Esophagus muscularis mucosa (tissue), 4 donors: ENCODE results near the gene TRPV2. TPM values are rescaled to one million over a fixed set of nuclear protein-coding genes. Genes with fewer than 3 reads are reported as not detected.

Experiments used
- DNase-seq: peaks from one replicate; pipeline ENCODE4 v3.0.0-alpha.2; 2017; ENCODE audit errors: extremely low spot score
- H3K27ac ChIP-seq, 4 donors: fragments of 200-600 bp; sonication (generic); replicated peaks in 1 of 4; 1 replicate in 3 of 4; 2 replicates in 1 of 4; pipeline ENCODE4 v1.5.1; 2016 to 2019; ENCODE audit warnings: mild to moderate bottlenecking in 1 of 4
- H3K27me3 ChIP-seq, 4 donors: fragments of 200-600 bp; sonication (generic); one replicate each; pipeline versions ENCODE4 v1.5.1 to v1.6.0; 2016 to 2019
- H3K36me3 ChIP-seq, 4 donors: fragments of 200-600 bp; sonication (generic); one replicate each; pipeline ENCODE4 v1.5.1; 2016 to 2019
- H3K4me1 ChIP-seq, 4 donors: fragments of 200-600 bp; sonication (generic); one replicate each; pipeline ENCODE4 v1.5.1; 2016 to 2019
- H3K4me3 ChIP-seq, 4 donors: fragments of 200-600 bp; sonication (generic); 1 replicate in 2 of 4; 2 replicates in 2 of 4; pipeline ENCODE4 v1.5.1; 2016 to 2019; ENCODE audit warnings: mild to moderate bottlenecking in 4 of 4, moderate library complexity in 1 of 4
- H3K9me3 ChIP-seq, 4 donors: fragments of 200-600 bp; sonication (generic); 1 replicate in 3 of 4; 2 replicates in 1 of 4; pipeline ENCODE4 v1.5.1; 2016 to 2019
- EP300 ChIP-seq: sonication (generic); formaldehyde crosslinking; IDR thresholded peaks from one replicate; pipeline ENCODE4 v1.6.1; 2017; ENCODE audit warnings: antibody characterized with exemption
- POLR2A ChIP-seq: fragments of 450-650 bp; IDR thresholded peaks from one replicate; pipeline ENCODE4 v1.6.1; 2017; ENCODE audit warnings: antibody characterized with exemption, moderate library complexity, mild to moderate bottlenecking, low read depth
- POLR2AphosphoS5 ChIP-seq, 2 donors: sonication (generic); formaldehyde crosslinking; IDR thresholded peaks; one replicate each; pipeline ENCODE4 v1.6.1; 2017; ENCODE audit warnings: antibody characterized with exemption in 2 of 2
- WGBS: methylation state at CpG from one replicate; pipeline ENCODE4 v1.1.5; 2018; 5-methylcytosine and 5-hydroxymethylcytosine counted together
- intact Hi-C: fragments of 100-400 bp; cut with DNase I; formaldehyde crosslinking; loops from one replicate; pipeline ENCODE4 v1.15.1; 2023
- total RNA-seq, 4 donors: library from RNA; depleted of rRNA; stranded (reverse); fragments of >200 nt; gene quantifications; one replicate each; pipeline versions ENCODE4 v1.1.0 to v1.2.1, GENCODE V29; 2016
- TF ChIP-seq, protein P1 (sequence below), 3 experiments: fragments of 200-600 bp in 2 of 3; fragments of 450-650 bp in 1 of 3; sonication (generic) in 2 of 3; IDR thresholded peaks; one replicate each; pipeline ENCODE4 v1.5.1; 2017 to 2019; ENCODE audit warnings: antibody characterized with exemption in 3 of 3, mild to moderate bottlenecking in 2 of 3, moderate library complexity in 1 of 3

TRPV2 gene, protein sequence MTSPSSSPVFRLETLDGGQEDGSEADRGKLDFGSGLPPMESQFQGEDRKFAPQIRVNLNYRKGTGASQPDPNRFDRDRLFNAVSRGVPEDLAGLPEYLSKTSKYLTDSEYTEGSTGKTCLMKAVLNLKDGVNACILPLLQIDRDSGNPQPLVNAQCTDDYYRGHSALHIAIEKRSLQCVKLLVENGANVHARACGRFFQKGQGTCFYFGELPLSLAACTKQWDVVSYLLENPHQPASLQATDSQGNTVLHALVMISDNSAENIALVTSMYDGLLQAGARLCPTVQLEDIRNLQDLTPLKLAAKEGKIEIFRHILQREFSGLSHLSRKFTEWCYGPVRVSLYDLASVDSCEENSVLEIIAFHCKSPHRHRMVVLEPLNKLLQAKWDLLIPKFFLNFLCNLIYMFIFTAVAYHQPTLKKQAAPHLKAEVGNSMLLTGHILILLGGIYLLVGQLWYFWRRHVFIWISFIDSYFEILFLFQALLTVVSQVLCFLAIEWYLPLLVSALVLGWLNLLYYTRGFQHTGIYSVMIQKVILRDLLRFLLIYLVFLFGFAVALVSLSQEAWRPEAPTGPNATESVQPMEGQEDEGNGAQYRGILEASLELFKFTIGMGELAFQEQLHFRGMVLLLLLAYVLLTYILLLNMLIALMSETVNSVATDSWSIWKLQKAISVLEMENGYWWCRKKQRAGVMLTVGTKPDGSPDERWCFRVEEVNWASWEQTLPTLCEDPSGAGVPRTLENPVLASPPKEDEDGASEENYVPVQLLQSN
- 10 to 100 TPM; 11.3 to 19.1 (median 17.7) TPM for total RNA-seq

- Histone ChIP-seq H3K4me3 (peak within 1 kb of the TSS; percentile 56 to 64 (median 61)), H3K36me3 (peaks cover 0 to 25% (median 5%) of the 10 kb centered on the region in 4 donors), H3K9me3 (no peaks in the 10 kb centered on the region), H3K27ac (peak within 1 kb of the TSS; percentile 77 to 80 (median 80)), H3K4me1 (peaks cover 13 to 46% (median 41%) of the 10 kb centered on the region in 4 donors), H3K27me3 (peaks cover 0 to 6% (median 0%) of the 10 kb centered on the region in 4 donors)
- DNase-seq: no peak
- TF ChIP-seq, protein P1, sequence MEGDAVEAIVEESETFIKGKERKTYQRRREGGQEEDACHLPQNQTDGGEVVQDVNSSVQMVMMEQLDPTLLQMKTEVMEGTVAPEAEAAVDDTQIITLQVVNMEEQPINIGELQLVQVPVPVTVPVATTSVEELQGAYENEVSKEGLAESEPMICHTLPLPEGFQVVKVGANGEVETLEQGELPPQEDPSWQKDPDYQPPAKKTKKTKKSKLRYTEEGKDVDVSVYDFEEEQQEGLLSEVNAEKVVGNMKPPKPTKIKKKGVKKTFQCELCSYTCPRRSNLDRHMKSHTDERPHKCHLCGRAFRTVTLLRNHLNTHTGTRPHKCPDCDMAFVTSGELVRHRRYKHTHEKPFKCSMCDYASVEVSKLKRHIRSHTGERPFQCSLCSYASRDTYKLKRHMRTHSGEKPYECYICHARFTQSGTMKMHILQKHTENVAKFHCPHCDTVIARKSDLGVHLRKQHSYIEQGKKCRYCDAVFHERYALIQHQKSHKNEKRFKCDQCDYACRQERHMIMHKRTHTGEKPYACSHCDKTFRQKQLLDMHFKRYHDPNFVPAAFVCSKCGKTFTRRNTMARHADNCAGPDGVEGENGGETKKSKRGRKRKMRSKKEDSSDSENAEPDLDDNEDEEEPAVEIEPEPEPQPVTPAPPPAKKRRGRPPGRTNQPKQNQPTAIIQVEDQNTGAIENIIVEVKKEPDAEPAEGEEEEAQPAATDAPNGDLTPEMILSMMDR (IDR thresholded peaks at IDR 0.05): peak in 1 of 3 experiments; percentile 27
- TF ChIP-seq POLR2A: no peak
- intact Hi-C loops: no loop called here
- 14% methylated on average over 2 of the region's 21 CpGs for WGBS
Observed at GRCh38 chr17:16415031-16415924, at the start of gene TRPV2. TSS of gene TRPV2 (plus strand) at chr17:16415571. CDS start at chr17:16417669, 2,098 bp downstream.

DNA sequence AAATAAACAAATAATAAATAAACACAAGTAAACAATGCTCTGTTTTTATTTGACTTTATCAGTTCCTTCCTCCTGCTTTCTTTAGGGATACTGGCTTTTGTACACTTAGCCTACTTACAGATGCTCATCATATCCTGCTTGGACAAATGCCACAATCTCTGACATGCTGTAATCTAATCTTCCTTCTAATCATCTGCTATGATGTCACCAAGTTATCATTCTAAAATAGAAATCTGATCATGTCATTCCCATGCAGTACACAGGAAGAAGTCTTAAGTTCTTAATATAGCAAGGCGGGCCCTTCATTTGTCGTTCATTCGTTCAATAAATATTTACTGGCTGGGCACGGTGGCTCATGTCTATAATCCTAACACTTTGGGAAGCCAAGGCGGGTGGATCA lies 43.6 kb upstream of the TRPV2 start:
- DNase-seq: no peak
- TF ChIP-seq POLR2A (no peak), EP300 (no peak), POLR2AphosphoS5 (IDR thresholded peaks at IDR 0.05) (no peak)
- TF ChIP-seq, protein P1 (IDR thresholded peaks at IDR 0.05): no peak
- H3K36me3 ChIP-seq: no peaks in the 10 kb centered on the region
- no peaks in the 10 kb centered on the region for H3K27me3 ChIP-seq
- H3K4me1 ChIP-seq: peaks cover 0 to 10% (median 0%) of the 10 kb centered on the region in 4 donors
- no peak overlapping the region for H3K4me3 ChIP-seq
- no peak overlapping the region for H3K27ac ChIP-seq
- intact Hi-C loops: no loop called here
- H3K9me3 ChIP-seq: no peaks in the 10 kb centered on the region
- WGBS: 72% methylated on average over 5 of the region's 5 CpGs

- Histone ChIP-seq H3K9me3 (no peaks in the 10 kb centered on the region), H3K27me3 (no peaks in the 10 kb centered on the region), H3K4me3 (no peak overlapping the region), H3K4me1 (peaks cover 0 to 10% (median 0%) of the 10 kb centered on the region in 4 donors), H3K27ac (no peak overlapping the region), H3K36me3 (no peaks in the 10 kb centered on the region)
- TF ChIP-seq EP300: no peak
- no peak for DNase-seq
- intact Hi-C loops: no loop called here
- whole genome bisulfite sequencing: 89% methylated on average over 16 of the region's 16 CpGs
Observed at GRCh38 chr17:16374146-16374938, 41.0 kb upstream of the TRPV2 start.

GRCh38 chr17:16377941-16378341 lies 37.4 kb upstream of the TRPV2 start:
- DNase-seq: no peak
- Histone ChIP-seq H3K4me3 (no peak overlapping the region), H3K9me3 (no peaks in the 10 kb centered on the region), H3K27me3 (no peaks in the 10 kb centered on the region), H3K36me3 (peaks cover 6 to 13% (median 11%) of the 10 kb centered on the region in 4 donors), H3K27ac (no peak overlapping the region), H3K4me1 (peaks cover 18 to 28% (median 20%) of the 10 kb centered on the region in 4 donors)
- intact Hi-C loops: no loop called here
- WGBS: 88% methylated on average over 2 of the region's 2 CpGs
- TF ChIP-seq POLR2A: no peak
- no peak for TF ChIP-seq POLR2AphosphoS5 (IDR thresholded peaks at IDR 0.05)
- no peak for TF ChIP-seq EP300
- TF ChIP-seq, protein P1 (IDR thresholded peaks at IDR 0.05): no peak
